ENCODE data around the gene KIF5B.

Gene KIF5B

DNA sequence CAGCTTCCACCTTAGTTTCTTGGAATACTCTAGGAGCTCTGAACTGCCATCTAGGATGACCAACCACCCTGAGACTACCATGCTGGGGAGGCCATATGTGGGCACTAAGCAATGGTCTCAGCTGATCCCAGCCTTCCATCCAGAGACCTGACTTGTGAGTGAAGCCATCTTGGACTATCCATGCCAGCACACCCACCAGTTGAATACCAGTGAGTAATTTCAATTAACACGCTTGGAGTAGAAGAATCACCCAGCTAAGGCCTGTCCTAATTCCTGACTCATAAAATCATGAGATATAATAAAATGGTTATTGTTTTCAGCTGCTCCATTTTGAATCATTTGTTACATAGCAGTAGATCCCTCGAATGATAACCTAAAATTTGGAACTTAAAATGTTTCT lies 5.2 kb upstream of the KIF5B start:
- no peaks in the 10 kb centered on the region for H3K27me3 ChIP-seq (ENCODE audit: insufficient read depth, poor library complexity, severe bottlenecking)
- no peak overlapping the region for H3K4me3 ChIP-seq (replicated peaks; ENCODE audit: insufficient read depth, low read length)
- no peak for DNase-seq (ENCODE audit: low read depth in 1 of 2, low spot score in 1 of 2)
- TF ChIP-seq SPI1 (IDR thresholded peaks at IDR 0.05; ENCODE audit: borderline replicate concordance, low read depth) = no peak
- TF ChIP-seq, protein P1, sequence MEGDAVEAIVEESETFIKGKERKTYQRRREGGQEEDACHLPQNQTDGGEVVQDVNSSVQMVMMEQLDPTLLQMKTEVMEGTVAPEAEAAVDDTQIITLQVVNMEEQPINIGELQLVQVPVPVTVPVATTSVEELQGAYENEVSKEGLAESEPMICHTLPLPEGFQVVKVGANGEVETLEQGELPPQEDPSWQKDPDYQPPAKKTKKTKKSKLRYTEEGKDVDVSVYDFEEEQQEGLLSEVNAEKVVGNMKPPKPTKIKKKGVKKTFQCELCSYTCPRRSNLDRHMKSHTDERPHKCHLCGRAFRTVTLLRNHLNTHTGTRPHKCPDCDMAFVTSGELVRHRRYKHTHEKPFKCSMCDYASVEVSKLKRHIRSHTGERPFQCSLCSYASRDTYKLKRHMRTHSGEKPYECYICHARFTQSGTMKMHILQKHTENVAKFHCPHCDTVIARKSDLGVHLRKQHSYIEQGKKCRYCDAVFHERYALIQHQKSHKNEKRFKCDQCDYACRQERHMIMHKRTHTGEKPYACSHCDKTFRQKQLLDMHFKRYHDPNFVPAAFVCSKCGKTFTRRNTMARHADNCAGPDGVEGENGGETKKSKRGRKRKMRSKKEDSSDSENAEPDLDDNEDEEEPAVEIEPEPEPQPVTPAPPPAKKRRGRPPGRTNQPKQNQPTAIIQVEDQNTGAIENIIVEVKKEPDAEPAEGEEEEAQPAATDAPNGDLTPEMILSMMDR (IDR thresholded peaks at IDR 0.05; ENCODE audit: insufficient read depth, low read length) = no peak
- TF ChIP-seq GABPA (IDR thresholded peaks at IDR 0.05; ENCODE audit: low read depth) = no peak
- no peak for TF ChIP-seq POLR2AphosphoS5 (IDR thresholded peaks at IDR 0.05; ENCODE audit: low read depth)
- TF ChIP-seq, protein P2, sequence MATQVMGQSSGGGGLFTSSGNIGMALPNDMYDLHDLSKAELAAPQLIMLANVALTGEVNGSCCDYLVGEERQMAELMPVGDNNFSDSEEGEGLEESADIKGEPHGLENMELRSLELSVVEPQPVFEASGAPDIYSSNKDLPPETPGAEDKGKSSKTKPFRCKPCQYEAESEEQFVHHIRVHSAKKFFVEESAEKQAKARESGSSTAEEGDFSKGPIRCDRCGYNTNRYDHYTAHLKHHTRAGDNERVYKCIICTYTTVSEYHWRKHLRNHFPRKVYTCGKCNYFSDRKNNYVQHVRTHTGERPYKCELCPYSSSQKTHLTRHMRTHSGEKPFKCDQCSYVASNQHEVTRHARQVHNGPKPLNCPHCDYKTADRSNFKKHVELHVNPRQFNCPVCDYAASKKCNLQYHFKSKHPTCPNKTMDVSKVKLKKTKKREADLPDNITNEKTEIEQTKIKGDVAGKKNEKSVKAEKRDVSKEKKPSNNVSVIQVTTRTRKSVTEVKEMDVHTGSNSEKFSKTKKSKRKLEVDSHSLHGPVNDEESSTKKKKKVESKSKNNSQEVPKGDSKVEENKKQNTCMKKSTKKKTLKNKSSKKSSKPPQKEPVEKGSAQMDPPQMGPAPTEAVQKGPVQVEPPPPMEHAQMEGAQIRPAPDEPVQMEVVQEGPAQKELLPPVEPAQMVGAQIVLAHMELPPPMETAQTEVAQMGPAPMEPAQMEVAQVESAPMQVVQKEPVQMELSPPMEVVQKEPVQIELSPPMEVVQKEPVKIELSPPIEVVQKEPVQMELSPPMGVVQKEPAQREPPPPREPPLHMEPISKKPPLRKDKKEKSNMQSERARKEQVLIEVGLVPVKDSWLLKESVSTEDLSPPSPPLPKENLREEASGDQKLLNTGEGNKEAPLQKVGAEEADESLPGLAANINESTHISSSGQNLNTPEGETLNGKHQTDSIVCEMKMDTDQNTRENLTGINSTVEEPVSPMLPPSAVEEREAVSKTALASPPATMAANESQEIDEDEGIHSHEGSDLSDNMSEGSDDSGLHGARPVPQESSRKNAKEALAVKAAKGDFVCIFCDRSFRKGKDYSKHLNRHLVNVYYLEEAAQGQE (IDR thresholded peaks at IDR 0.05; ENCODE audit: insufficient replicate concordance, low read depth) = no peak
- no peak overlapping the region for H3K27ac ChIP-seq (replicated peaks)

DNA sequence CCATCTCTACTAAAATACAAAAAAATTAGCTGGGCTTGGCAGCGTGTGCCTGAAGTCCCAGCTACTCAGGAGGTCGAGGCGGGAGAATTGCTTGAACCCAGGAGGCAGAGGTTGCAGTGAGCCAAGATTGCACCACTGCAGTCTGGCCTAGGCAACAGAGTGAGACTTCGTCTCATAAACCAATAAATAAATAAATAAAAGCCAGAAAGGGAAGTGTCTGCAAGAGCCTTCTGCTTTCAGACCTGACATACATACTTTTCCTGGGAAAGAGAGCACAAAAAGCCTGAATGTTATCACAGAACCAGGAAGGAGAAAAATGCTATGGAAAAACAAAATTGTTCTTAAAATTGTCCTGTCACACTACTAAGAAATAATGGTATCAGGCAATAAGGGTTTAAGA lies 4.1 kb upstream of the KIF5B start:
- Histone ChIP-seq H3K27ac (replicated peaks) (no peak overlapping the region), H3K4me3 (replicated peaks; ENCODE audit: insufficient read depth, low read length) (no peak overlapping the region), H3K27me3 (ENCODE audit: insufficient read depth, poor library complexity, severe bottlenecking) (no peaks in the 10 kb centered on the region)
- no peak for TF ChIP-seq GABPA (IDR thresholded peaks at IDR 0.05; ENCODE audit: low read depth)
- TF ChIP-seq, protein P1 (IDR thresholded peaks at IDR 0.05; ENCODE audit: insufficient read depth, low read length) = no peak
- TF ChIP-seq SPI1 (IDR thresholded peaks at IDR 0.05; ENCODE audit: borderline replicate concordance, low read depth) = peak; percentile 61; the same call in 1 of the 2 replicates
- TF ChIP-seq POLR2AphosphoS5 (IDR thresholded peaks at IDR 0.05; ENCODE audit: low read depth) = no peak
- DNase-seq (ENCODE audit: low read depth in 1 of 2, low spot score in 1 of 2) = peak in 1 of 2 experiments; percentile 31

DNA sequence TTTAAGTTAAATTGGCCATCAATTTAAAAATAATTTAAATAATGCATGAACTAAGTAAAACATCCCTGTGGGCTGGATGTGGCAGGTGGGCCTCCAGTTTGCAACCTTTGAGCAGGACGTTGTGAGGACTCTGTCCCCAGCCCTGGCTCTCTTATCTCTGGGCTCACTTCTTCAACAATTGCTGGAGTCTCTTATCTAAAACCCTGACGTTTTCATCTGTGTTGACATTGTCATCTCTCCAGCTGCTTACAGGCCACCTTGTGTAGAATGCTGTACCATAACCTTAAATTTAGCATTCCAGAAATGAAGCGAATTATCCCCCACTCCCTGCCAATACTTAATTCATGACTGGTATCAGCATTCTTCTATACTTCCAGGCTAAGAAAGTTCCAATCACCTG lies 3.2 kb upstream of the KIF5B start:
- Histone ChIP-seq H3K27ac (replicated peaks) (no peak overlapping the region), H3K4me3 (replicated peaks; ENCODE audit: insufficient read depth, low read length) (no peak overlapping the region), H3K27me3 (ENCODE audit: insufficient read depth, poor library complexity, severe bottlenecking) (no peaks in the 10 kb centered on the region)
- no peak for DNase-seq (ENCODE audit: low read depth in 1 of 2, low spot score in 1 of 2)
- TF ChIP-seq, protein P1 (IDR thresholded peaks at IDR 0.05; ENCODE audit: insufficient read depth, low read length) = no peak
- TF ChIP-seq POLR2AphosphoS5 (IDR thresholded peaks at IDR 0.05; ENCODE audit: low read depth) (no peak), GABPA (IDR thresholded peaks at IDR 0.05; ENCODE audit: low read depth) (no peak), SPI1 (IDR thresholded peaks at IDR 0.05; ENCODE audit: borderline replicate concordance, low read depth) (no peak)
- TF ChIP-seq, protein P2 (IDR thresholded peaks at IDR 0.05; ENCODE audit: insufficient replicate concordance, low read depth) = no peak

DNA sequence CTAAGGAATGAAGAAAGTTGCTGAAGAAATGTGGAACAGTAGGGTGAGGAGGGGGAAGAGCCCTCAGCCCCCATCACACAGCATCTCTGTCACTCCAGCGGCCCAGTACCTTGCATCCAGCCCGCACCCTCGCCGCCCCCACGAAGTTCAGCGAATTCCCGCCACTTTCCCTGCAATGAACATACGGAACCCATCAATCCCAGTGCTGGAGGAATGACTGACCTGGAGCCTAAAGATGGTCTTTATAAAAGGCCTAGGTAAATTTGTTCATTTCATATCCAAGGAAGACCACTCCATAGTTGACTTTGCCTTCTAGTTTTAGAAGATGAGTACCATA lies 779 bp upstream of the KIF5B start:
- Histone ChIP-seq H3K27me3 (ENCODE audit: insufficient read depth, poor library complexity, severe bottlenecking) (no peaks in the 10 kb centered on the region), H3K27ac (replicated peaks) (peak overlapping the region; percentile 99), H3K4me3 (replicated peaks; ENCODE audit: insufficient read depth, low read length) (peak overlapping the region; percentile 87)
- no peak for DNase-seq (ENCODE audit: low read depth in 1 of 2, low spot score in 1 of 2)
- TF ChIP-seq, protein P2 (IDR thresholded peaks at IDR 0.05; ENCODE audit: insufficient replicate concordance, low read depth) = no peak
- TF ChIP-seq POLR2AphosphoS5 (IDR thresholded peaks at IDR 0.05; ENCODE audit: low read depth) = no peak

Measured in HL-60 (cell line).